HG03159 (cell line): ENCODE results near the gene ZMIZ1.

Experiments used
- ATAC-seq: cut with Tn5 transposase; IDR thresholded peaks from one replicate; pipeline ENCODE4 v1.9.1; 2021; ENCODE audit warnings: mild to moderate bottlenecking, moderate library complexity; ENCODE audit not compliant: unreplicated experiment

ZMIZ1 gene

DNA sequence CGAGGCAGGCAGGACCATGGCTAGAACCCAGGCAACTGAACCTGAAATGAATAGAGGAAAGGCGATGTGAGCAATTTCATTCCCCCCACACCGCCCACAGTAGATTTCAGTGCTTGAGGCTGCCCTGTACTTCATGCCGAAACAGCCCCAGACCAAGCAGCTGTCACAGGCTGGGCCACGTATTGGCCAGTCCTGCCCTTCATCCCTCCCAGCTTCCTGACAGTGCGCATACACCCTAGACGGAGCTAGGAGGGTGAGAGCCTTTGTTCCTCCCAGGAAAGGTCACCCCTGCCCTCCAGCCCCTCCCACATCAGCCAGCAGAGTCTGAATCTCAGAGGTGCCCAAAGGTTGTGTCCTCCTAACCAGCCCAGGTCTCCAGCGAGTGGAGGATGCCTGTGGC is 98.8 kb downstream of the ZMIZ1 start:
- ATAC-seq, result no peak

- ATAC-seq, result no peak
Observed at GRCh38 chr10:79168210-79168609, 99.4 kb downstream of the ZMIZ1 start.

DNA sequence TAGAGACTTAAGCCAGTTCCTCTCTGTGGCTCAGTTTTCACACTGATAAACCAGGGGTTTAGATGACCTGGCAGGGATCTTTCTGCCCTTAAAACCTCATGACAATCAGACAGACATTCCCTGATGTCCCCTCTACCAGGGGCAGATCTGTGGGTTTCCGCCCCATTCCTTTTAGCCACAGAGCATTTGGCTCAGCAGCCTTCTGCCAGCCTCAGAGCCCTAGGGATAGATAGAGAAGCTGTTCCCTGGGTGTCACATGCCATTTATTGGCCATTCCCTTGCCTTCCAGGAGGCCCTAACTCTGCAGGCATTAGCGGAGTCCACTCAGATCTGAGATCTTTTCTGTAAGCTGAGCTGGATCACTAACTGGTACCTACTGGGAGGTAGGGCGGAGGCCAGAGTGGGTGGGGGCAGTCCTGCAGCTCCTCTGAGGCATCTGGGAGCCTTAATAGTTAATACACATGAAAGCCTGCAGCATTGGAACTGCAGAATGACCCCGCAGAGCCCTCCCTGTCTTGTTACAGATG is 101.5 kb downstream of the ZMIZ1 start:
- no peak for ATAC-seq

DNA sequence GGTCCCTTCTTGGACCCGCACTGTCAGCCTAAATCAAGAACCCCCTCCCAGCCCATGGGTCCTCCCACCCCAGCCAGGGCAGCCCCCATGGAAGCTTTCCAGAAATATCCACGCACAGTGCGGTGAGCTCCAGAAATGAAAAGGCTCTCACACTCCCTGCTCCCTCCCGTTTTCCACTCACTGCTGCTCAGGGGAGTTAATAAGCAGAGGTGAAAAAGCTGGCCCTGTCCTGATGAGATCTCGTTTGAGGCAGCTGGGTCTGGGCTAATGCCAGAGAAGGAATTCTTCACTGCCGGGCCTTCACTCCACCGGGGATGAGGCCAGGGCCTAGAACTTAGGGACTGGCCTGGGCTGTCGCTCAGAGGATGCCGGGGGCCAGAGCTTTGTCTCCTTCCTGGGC is 102.2 kb downstream of the ZMIZ1 start:
- no peak for ATAC-seq

DNA sequence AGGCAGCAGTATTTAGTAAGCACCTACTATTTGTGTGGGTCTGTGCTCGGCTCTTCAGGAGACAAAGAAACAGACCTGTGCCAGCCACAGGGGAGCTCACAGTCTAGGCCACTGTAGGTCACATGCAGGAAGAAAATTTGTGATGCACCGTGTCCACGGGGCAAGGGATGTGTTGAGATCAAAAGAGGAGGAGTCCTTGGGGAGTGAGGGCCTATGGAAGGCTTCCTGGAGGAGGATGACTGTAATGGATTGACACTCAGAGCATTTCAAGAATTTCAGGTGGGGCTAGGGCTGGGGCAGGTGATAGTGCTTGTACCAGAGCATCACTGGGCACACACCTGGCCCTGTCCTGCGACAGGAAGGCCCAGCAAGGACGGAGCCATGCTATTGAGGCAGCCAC is 102.7 kb downstream of the ZMIZ1 start:
- ATAC-seq, result no peak

GRCh38 chr10:79172881-79173280 is 104.1 kb downstream of the ZMIZ1 start:
- ATAC-seq, result no peak

- ATAC-seq, result no peak
Observed at GRCh38 chr10:79173582-79174262, 105.0 kb downstream of the ZMIZ1 start.

GRCh38 chr10:79176052-79176501 is 107.3 kb downstream of the ZMIZ1 start:
- no peak for ATAC-seq

DNA sequence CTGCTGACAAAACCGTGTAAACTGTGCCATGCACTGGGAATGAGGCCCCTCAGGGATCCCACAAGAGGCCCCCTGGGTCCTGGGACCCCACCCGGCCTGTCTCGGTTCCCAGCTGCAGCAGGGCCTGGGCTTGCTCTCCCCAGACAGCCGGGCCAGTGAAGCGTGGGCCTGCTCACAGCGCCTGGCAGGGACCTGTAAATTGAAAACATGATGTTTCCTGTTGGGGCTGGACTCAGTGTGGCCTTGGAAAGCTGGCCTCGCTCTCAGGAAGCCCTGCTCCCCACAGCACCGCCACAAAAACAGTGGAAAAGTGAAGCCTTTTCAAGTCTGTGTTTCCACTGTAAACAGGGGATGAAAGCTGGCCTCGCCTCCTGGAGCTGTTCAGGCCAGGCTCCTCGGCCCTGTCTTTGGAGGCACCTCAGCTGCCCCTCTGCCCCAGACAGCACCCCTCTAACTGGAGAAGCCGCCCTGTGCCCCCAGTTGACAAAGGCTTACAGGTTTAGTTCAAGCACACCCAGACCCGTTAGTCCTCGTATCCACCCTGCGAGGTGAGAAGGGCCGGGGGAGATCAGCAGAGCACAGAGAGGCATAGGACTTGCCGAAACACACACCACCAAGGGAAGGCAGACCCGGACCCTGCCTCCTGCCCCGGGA is 108.3 kb downstream of the ZMIZ1 start:
- ATAC-seq, result no peak

DNA sequence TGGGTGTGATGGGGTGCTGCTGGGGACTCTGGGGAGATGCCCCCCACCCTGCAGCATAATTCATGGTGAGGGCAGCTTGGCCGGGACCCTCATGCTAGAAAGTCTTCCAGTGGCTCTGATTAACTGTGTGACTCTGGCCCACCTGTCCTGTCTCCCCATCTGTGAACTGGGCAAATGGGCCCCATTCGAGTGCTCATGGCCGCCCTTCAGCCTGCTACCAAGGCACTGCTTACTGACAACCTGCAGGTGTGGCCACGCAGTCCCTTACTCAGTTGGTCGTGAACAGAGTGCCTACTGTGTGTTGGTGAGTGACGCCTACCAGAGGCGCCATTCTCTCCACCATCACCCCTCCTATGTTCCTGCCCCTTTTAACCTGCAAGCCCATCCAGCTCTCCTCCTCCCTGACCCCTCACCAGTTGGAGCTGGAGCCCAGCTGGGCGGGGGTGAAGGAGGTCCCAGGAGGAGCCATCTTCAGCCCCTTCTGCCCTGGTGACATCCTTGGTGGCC is 109.4 kb downstream of the ZMIZ1 start:
- ATAC-seq, result no peak

DNA sequence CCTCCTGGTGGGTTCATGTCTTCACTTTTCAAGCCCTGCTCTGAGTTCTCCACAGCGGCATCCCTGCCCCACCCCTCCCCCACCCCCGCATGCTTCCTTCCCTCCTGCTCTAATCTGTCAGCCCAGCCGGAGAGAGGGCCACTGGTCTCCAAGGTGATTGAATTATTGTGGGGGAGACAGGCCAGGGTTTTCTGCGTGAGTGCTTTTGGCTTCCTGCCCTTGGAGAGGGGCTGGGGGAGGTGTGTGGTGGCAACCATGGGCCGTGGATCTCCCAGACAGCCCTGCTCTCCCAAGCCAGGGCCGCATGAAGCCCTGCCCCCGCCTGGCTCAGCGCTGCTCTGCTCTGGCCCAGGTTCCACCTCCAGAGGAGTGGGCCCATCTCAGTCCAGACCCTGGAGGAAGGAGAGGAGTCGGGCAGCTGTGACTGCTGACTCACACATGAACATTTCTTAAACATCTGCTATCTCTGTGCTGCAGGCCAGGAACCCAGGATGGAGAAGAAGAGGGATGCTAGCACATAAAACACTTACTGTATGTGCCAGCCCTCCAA is 109.9 kb downstream of the ZMIZ1 start:
- no peak for ATAC-seq

- ATAC-seq, result no peak
Observed at GRCh38 chr10:79179164-79179956, 110.6 kb downstream of the ZMIZ1 start.

DNA sequence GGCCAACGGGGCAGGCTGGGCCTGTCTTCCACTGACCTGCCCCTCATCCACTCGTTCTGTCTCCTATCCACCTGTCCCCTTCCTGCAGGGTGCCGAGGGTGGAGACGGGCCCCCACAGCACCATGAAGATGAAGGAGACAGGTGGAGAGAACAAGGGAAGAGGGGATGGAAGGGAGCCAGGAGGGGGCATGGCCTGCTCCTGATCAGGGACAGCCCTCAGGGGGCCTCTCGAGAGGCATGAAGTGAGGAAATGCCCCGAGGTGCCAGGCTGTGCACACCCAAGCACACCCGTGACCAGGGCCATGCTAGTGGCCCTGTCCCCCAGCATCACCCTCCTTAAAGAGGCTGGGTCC is 111.2 kb downstream of the ZMIZ1 start:
- no peak for ATAC-seq

DNA sequence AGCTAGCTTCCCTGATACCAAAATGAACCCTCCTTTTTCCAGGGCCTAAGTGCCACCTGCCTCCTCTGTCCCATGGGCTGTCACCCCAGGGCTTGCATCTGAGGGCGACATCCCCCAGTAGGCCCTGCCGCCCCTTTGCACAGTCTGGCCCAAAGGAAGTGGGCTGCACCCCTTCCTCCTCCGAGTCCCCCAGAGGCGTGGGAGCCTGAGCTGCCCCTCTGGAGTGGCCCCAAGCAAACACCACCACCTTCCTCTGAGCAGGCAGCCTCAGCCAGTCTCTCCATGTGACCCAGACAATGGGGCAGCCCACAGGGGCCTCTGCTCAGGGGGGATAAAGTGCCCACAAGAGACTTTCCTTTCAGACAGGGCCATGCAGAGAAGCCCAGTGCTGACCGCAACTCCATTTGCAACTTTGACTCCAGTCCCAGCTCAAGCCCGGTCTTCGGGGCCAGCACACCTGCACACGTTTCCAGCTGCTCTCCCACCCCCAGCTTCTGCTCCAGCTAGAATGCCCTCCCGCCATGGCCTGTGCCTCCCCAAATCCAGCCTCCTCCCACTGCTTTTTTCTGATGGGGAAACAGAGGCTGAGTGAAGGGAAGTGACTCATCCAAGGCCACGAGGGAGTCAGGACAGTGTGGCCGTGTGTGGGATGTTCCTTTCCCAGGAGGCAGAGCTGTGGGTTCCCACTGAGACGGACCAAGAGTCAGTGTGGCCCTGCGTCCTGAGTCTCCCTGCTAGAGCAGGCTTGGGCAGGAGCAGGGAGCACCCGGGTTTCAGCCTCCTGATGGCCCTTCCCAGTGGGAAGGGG is 111.9 kb downstream of the ZMIZ1 start:
- no peak for ATAC-seq

DNA sequence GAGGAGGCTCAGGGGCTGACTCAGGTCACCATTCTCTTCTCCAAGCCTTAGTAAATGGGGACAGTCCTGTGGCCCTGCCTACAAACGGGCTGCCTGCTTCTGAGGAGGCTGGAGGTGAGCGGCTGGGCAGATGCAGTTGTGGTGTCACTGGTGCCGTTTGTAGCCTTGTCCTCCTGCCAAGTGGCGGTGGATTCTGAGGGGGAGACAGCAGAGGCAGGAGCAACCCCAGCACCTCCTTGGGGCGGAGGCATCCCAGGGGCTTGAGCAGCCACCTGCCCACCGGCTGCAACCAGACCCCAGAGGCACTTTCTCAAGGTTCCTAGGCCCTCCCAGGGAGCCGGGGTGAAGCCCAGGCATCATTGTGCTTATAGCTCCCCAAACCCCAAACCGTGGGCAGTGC is 112.5 kb downstream of the ZMIZ1 start:
- ATAC-seq, result no peak

DNA sequence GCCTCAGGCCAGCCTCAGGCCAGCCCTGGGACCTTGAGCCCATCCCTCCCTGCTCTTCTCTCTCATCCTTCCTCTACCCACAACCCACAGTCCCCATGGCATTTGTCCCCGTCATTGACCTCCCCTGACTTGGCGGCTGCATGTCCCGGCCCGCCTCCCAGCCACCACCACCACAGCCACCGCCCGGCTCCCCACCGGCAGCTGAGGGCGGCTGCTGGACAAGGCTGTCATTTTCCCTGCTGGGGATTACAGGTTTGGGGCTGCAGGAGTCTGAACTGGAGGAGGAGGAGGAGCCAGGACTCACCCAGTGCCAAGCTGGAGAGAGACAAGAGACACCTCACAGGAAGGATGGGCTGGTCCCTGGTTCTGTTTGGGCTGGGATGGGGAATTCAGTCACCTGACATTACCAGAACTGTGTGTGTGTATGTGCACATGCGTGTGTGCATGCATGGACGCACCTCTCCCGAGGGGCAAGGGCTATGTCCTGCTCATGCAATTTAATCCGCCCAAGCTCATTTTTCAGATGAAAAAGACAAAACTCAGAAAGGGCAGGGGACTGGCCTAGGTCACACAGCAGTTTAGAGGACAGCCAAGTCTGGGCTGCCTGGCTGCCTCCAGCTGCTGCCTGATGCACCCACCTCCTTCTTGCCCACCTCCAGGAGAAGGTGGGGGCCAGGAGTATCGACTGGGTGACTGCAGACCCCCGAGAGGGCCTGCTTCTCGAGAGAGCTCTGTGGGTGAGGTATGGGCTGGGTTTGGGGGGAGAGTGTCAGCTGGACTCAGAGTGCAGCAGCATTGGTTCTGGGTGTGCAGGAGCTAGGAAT is 113.1 kb downstream of the ZMIZ1 start:
- no peak for ATAC-seq

DNA sequence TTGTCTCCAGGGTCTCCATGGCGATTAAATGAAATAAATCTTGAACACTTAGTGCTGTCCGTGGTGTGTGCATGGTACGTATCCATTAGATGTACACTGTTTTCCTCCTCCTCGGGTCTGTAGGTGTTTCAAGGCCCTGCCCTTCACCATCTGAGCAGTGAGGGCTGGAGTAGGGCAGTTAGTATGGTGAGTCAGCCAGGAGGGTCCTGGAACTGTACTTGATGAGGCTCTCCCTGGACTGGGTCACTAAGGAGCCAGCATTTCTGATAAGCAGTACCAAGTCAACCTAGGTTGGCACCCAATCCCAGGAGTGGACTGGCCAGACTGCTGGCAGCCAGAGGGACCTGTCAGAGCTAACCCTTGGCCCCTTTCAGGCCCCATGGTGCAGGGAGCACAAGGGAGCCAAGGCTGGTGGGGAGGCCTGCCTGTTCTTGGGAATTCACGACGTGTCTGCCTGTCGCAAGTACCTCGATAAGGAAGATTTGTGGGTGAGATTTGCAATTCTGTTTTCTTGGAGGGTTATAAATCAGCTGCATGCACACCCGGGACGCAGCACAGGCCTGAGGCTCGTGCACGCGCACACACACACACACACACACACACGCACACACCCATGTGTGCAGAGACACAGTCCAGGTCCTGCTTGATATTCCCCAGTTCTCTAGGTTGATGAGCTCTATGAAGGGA is 114.2 kb downstream of the ZMIZ1 start:
- no peak for ATAC-seq

DNA sequence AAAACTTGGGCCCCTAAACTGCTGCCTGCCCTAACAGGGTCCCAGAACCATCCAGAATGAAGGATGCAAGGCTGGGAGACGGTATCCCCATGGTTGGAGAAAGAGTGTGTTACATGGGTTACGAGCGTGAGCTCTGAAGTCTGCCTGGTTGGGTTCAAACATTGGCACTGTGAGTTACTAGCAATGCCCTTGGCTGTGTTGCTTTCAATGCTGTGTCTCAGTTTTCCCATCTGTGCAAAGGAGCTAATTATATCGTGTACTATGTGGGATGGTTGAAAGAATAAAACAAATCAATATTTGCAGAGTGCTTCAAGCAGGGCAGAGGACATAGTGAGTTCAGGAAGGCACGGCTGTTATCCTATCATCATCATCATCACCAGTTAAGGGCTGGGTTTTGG is 114.7 kb downstream of the ZMIZ1 start:
- no peak for ATAC-seq

GRCh38 chr10:79184145-79184625 is 115.4 kb downstream of the ZMIZ1 start:
- ATAC-seq, result no peak
